ENCODE measurements around the gene IL16.

Gene IL16

GRCh38 chr15:81309647-81310450 lies 113.2 kb downstream of the IL16 start:
- Histone ChIP-seq H3K9me3 (ENCODE audit: insufficient read depth, low read depth, low read length) (no peaks in the 10 kb centered on the region), H3K4me1 (ENCODE audit: insufficient read depth, low read length) (no peaks in the 10 kb centered on the region), H3K4me3 (ENCODE audit: low read length) (no peak overlapping the region), H3K36me3 (ENCODE audit: insufficient read depth, low read length) (peaks cover 11% of the 10 kb centered on the region; the same call in 1 of the 2 replicates), H3K27me3 (ENCODE audit: insufficient read depth, low read length) (no peaks in the 10 kb centered on the region), H3K9ac (ENCODE audit: low read depth, low read length) (no peak overlapping the region), H3K27ac (ENCODE audit: low read depth, low read length) (no peak overlapping the region)
- 97% methylated on average over 8 of the region's 8 CpGs for WGBS

DNA sequence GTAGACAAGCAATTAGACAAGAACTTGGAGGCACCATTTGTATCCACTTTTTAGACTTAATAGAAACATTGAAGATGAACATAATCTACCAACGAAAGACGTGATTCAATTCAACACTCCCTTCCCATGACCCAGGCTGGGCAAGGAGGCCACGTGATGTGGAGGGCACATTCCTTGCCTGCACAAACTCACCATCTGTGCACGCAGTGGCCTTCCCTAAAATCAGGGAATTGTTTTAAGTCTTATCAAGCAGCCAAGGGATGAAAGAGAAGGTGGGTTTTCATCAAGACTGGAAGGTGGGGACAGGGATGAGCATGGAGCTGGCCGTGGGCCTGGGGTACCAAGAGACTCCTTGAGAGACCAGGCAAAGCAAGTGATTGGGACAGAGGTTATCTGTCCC lies 113.8 kb downstream of the IL16 start:
- Histone ChIP-seq H3K36me3 (ENCODE audit: insufficient read depth, low read length) (peaks cover 11% of the 10 kb centered on the region; the same call in 1 of the 2 replicates), H3K9ac (ENCODE audit: low read depth, low read length) (no peak overlapping the region)
- 96% methylated on average over 5 of the region's 5 CpGs for WGBS

DNA sequence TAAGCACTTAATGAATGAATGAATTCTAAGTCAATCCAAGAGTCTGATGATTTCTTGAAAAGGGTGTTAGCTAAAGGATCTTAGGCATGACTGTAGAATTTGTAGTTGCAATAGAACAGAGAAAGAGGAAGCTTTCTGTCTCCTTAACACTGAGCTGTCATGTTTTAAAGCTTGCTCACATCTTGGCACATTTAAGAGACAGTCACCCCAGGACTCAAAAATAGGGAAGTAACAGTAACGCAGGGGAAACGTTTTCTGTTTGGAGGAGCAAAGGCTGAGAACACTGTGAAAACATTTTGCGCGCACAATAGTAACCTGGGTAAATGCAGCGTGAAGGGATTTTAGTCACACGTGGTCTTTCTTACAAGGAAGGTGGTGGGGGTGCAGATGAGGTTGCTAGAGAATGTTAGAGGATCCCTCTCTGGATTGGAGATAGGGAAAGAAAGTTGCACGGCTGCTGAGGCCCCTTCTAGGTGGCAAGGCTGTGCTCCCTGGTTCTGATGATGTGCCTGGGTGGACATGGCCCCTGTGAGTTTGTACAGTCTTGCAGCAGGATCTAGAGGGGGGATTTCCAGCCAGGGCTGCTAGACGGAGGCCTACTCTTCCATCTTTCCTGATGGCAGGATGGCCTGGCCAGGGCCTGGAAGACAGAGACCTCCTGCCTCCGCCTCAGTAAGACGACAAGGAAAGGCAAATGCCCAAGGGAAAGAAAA lies 115.2 kb downstream of the IL16 start:
- no peak overlapping the region for H3K9ac ChIP-seq (ENCODE audit: low read depth, low read length)
- H3K27ac ChIP-seq (ENCODE audit: low read depth, low read length), result no peak overlapping the region
- WGBS, result 94% methylated on average over 10 of the region's 10 CpGs
- peaks cover 19% of the 10 kb centered on the region; the same call in 1 of the 2 replicates for H3K36me3 ChIP-seq (ENCODE audit: insufficient read depth, low read length)
- no peaks in the 10 kb centered on the region for H3K9me3 ChIP-seq (ENCODE audit: insufficient read depth, low read depth, low read length)
- no peak overlapping the region for H3K4me3 ChIP-seq (ENCODE audit: low read length)
- H3K27me3 ChIP-seq (ENCODE audit: insufficient read depth, low read length), result no peaks in the 10 kb centered on the region
- no peaks in the 10 kb centered on the region for H3K4me1 ChIP-seq (ENCODE audit: insufficient read depth, low read length)

More for the DNA sequence above, 113.8 kb downstream of the IL16 start:
- Histone ChIP-seq H3K4me3 (ENCODE audit: low read length) (no peak overlapping the region), H3K27ac (ENCODE audit: low read depth, low read length) (no peak overlapping the region), H3K4me1 (ENCODE audit: insufficient read depth, low read length) (no peaks in the 10 kb centered on the region), H3K27me3 (ENCODE audit: insufficient read depth, low read length) (no peaks in the 10 kb centered on the region), H3K9me3 (ENCODE audit: insufficient read depth, low read depth, low read length) (no peaks in the 10 kb centered on the region)

DNA sequence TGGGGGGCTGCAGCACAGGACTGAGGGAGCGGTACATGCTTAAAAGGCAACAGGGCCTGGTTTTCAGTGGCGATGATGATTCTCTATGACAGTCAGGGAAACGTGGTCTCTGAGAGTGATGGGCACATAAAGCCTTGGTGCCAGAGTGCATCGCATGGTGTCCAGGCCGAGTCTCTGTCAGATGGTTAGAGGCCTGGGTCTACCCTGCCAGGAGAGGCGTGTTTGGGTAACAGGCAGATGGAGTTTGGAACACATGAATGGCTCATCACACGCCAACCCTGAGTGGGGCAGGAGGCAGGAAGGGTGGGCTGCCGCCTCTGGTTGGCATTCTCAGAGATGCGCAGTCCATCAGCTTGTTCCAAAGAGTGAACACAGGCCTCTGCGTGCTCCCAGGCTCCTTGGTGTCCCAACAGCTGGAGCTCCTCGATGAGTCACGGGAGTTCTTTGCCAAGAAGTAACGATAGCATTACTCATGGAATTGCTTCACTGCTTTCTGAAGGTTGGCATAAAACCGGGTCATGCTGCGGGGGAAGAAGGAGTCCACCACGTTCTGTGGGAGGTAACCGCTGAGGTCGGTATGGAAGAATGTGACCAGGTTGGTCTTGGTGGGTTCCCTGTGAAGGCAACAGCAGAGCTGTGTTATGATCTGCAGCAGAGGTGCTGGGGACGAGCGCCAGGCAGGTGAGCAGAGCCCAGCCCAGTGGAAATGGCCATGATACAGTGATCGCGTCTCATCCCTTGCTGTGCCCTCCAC lies 116.3 kb downstream of the IL16 start:
- 92% methylated on average over 22 of the region's 22 CpGs for WGBS

DNA sequence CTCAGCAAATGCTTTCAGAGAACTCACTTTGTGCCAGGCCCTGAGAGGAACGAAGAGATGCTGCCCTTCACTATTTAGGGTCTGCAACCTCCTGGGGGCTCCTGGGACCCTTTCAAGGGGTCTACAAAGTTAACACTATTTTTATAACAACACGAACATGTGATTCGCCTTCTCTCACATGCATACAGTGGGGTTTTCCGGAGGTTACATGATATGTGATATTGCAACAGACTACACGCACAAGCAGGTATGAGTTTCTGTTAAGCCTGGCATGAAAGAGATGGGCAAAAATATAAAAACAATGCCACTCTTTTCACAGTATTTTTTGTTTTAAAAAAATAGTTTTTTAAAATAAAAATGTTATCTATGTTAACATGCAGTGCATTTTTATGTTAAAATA lies 117.0 kb downstream of the IL16 start:
- WGBS, result 84% methylated on average over 5 of the region's 5 CpGs

More for the DNA sequence above, 116.3 kb downstream of the IL16 start:
- H3K27ac ChIP-seq (ENCODE audit: low read depth, low read length), result no peak overlapping the region
- no peaks in the 10 kb centered on the region for H3K4me1 ChIP-seq (ENCODE audit: insufficient read depth, low read length)
- no peak overlapping the region for H3K9ac ChIP-seq (ENCODE audit: low read depth, low read length)
- no peak overlapping the region for H3K4me3 ChIP-seq (ENCODE audit: low read length)
- no peaks in the 10 kb centered on the region for H3K9me3 ChIP-seq (ENCODE audit: insufficient read depth, low read depth, low read length)
- peaks cover 27% of the 10 kb centered on the region; the same call in 1 of the 2 replicates for H3K36me3 ChIP-seq (ENCODE audit: insufficient read depth, low read length)
- no peaks in the 10 kb centered on the region for H3K27me3 ChIP-seq (ENCODE audit: insufficient read depth, low read length)

DNA sequence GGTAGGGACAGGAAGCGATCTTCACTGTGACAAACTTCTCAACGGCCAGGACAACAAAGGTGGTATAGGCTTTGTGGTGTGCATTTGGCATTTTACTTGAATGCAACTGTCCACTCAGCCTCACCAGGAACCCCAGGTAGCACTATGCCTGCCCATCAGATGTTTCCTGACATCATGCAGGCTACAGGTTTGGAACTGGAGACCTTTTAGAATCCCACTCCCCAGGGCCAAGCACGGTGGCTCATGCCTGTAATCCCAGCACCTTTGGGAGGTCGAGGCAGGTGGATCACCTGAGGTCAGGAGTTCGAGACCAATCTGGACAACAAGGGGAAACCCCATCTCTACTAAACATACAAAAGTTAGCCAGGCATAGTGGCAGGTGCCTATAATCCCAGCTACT lies 117.7 kb downstream of the IL16 start:
- no peak overlapping the region for H3K27ac ChIP-seq (ENCODE audit: low read depth, low read length)
- peaks cover 42% of the 10 kb centered on the region for H3K36me3 ChIP-seq (ENCODE audit: insufficient read depth, low read length)
- H3K27me3 ChIP-seq (ENCODE audit: insufficient read depth, low read length), result no peaks in the 10 kb centered on the region
- no peaks in the 10 kb centered on the region for H3K9me3 ChIP-seq (ENCODE audit: insufficient read depth, low read depth, low read length)
- H3K4me3 ChIP-seq (ENCODE audit: low read length), result no peak overlapping the region
- H3K4me1 ChIP-seq (ENCODE audit: insufficient read depth, low read length), result no peaks in the 10 kb centered on the region
- WGBS, result 97% methylated on average over 5 of the region's 5 CpGs
- no peak overlapping the region for H3K9ac ChIP-seq (ENCODE audit: low read depth, low read length)

More for the DNA sequence above, 117.0 kb downstream of the IL16 start:
- Histone ChIP-seq H3K36me3 (ENCODE audit: insufficient read depth, low read length) (peaks cover 35% of the 10 kb centered on the region), H3K9ac (ENCODE audit: low read depth, low read length) (no peak overlapping the region), H3K27ac (ENCODE audit: low read depth, low read length) (no peak overlapping the region), H3K4me3 (ENCODE audit: low read length) (no peak overlapping the region), H3K27me3 (ENCODE audit: insufficient read depth, low read length) (no peaks in the 10 kb centered on the region), H3K9me3 (ENCODE audit: insufficient read depth, low read depth, low read length) (no peaks in the 10 kb centered on the region), H3K4me1 (ENCODE audit: insufficient read depth, low read length) (no peaks in the 10 kb centered on the region)

DNA sequence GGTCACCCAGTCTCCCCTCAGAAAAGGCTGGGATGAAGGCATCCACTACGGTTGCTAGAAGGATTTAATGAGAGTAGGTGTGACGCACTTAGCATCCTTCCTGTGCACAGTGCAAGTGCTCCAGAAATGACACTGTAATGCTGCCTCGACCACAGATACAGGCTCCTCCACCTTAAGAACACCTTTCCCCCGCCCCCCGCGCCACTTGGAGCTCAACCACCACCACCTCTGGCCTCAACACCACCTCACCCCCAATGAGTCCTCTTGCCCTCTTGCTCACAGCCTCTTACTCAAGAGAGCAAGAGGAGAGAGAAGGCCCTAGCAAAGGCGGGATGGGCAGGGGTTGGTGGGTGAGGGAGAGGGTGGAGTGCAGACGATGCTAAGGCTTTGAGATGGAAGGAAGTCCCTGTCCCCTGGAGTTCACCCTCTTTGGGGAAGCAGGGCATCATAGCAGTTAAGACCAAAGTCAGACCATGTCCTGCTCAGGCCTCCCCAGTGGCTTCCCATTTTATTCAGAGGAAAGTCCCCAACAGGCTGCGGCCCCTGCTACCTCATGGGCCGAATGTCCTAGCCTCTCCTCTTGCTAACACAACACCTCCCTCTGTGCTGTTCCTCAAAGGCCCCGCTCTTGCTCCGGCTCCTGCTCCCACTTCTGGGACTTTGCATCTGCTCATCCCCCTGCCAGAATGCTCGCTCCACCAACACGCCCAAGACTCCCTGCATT lies 118.9 kb downstream of the IL16 start:
- 94% methylated on average over 14 of the region's 14 CpGs for WGBS
- H3K27ac ChIP-seq (ENCODE audit: low read depth, low read length), result no peak overlapping the region
- no peak overlapping the region for H3K9ac ChIP-seq (ENCODE audit: low read depth, low read length)
- H3K27me3 ChIP-seq (ENCODE audit: insufficient read depth, low read length), result no peaks in the 10 kb centered on the region
- no peak overlapping the region for H3K4me3 ChIP-seq (ENCODE audit: low read length)
- H3K9me3 ChIP-seq (ENCODE audit: insufficient read depth, low read depth, low read length), result no peaks in the 10 kb centered on the region
- H3K36me3 ChIP-seq (ENCODE audit: insufficient read depth, low read length), result peaks cover 51% of the 10 kb centered on the region
- no peaks in the 10 kb centered on the region for H3K4me1 ChIP-seq (ENCODE audit: insufficient read depth, low read length)

DNA sequence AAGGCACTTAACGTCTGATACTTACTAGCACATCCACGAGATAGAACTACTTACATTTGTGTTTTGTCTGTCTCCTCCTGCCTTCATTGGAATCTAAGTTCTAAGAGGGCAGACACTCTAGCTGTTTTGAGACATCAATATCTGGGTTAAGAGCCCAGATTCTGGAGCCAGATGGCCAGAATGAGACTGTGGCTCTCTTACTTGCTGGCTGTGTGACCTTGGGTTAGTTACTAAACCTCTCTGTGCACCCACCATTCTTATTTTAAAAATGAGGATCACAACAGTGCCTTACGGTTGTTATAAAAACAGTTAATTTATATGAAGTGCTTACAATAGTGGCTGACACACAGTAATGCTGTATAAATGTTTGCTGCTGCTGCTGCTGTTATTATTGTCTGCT lies 119.6 kb downstream of the IL16 start:
- Histone ChIP-seq H3K27ac (ENCODE audit: low read depth, low read length) (no peak overlapping the region), H3K36me3 (ENCODE audit: insufficient read depth, low read length) (peaks cover 55% of the 10 kb centered on the region), H3K9ac (ENCODE audit: low read depth, low read length) (no peak overlapping the region), H3K9me3 (ENCODE audit: insufficient read depth, low read depth, low read length) (no peaks in the 10 kb centered on the region), H3K4me1 (ENCODE audit: insufficient read depth, low read length) (no peaks in the 10 kb centered on the region), H3K27me3 (ENCODE audit: insufficient read depth, low read length) (no peaks in the 10 kb centered on the region), H3K4me3 (ENCODE audit: low read length) (no peak overlapping the region)
- 94% methylated on average over 3 of the region's 3 CpGs for WGBS

DNA sequence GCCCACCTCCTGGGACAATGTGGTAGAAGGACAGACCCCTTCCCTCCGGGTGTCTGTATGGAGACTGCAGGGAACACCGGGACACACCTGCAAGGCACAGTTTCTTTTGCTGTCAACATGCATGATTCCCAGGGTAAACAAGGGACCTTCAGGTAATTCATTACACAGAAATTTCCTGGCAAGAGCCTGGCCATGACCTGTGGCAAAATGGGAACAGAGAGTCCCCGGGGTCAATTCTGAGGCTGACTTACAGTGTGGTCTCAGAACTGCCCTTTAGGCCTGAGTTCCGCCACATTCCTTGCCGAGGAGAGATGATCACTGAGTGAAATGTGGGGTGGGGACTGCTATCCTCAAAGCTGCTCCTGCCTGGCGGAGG lies 121.0 kb downstream of the IL16 start:
- 95% methylated on average over 6 of the region's 6 CpGs for WGBS
- Histone ChIP-seq H3K4me1 (ENCODE audit: insufficient read depth, low read length) (no peaks in the 10 kb centered on the region), H3K36me3 (ENCODE audit: insufficient read depth, low read length) (peaks cover 52% of the 10 kb centered on the region), H3K27me3 (ENCODE audit: insufficient read depth, low read length) (no peaks in the 10 kb centered on the region), H3K4me3 (ENCODE audit: low read length) (no peak overlapping the region), H3K9me3 (ENCODE audit: insufficient read depth, low read depth, low read length) (no peaks in the 10 kb centered on the region), H3K9ac (ENCODE audit: low read depth, low read length) (no peak overlapping the region), H3K27ac (ENCODE audit: low read depth, low read length) (no peak overlapping the region)

GRCh38 chr15:81321667-81322066 lies 125.0 kb downstream of the IL16 start:
- H3K36me3 ChIP-seq (ENCODE audit: insufficient read depth, low read length), result peaks cover 36% of the 10 kb centered on the region
- no peaks in the 10 kb centered on the region for H3K9me3 ChIP-seq (ENCODE audit: insufficient read depth, low read depth, low read length)
- WGBS, result 91% methylated on average over 1 of the region's 1 CpG
- H3K4me3 ChIP-seq (ENCODE audit: low read length), result no peak overlapping the region
- no peaks in the 10 kb centered on the region for H3K4me1 ChIP-seq (ENCODE audit: insufficient read depth, low read length)
- no peak overlapping the region for H3K9ac ChIP-seq (ENCODE audit: low read depth, low read length)
- no peak overlapping the region for H3K27ac ChIP-seq (ENCODE audit: low read depth, low read length)
- H3K27me3 ChIP-seq (ENCODE audit: insufficient read depth, low read length), result peaks cover 6% of the 10 kb centered on the region; the same call in 1 of the 2 replicates

Measured in HUES64 (cell line).